Measurements from ENCODE around the gene CHST3. TPM values are rescaled to one million over a fixed set of nuclear protein-coding genes. Genes with fewer than 3 reads are reported as not detected.
A peak's percentile ranks its signal among the peaks of the same experiment; 100 is the strongest.

CHST3 gene
- total and polyA plus RNA-seq, 4 donors, result 2.2 to 13.7 (median 8.0) TPM

GRCh38 chr10:71959526-71959925 is 4.7 kb upstream of the CHST3 start:
- Histone ChIP-seq H3K9ac (ENCODE audit: insufficient read depth in 1 of 2, low read length in 2 of 2) (no peak overlapping the region), H3K9me3 (ENCODE audit: control insufficient read depth in 4 of 4, insufficient read depth in 3 of 4, low read length in 3 of 4) (peaks cover 0 to 12% (median 4%) of the 10 kb centered on the region in 4 donors), H3K4me1 (ENCODE audit: control insufficient read depth in 5 of 5, insufficient read depth in 5 of 5, low read length in 5 of 5) (peaks cover 0 to 1% (median 0%) of the 10 kb centered on the region in 5 donors), H3K27me3 (ENCODE audit: control insufficient read depth in 3 of 3, insufficient read depth in 3 of 3, low read length in 2 of 3) (no peaks in the 10 kb centered on the region), H3K36me3 (ENCODE audit: control insufficient read depth in 4 of 4, insufficient read depth in 4 of 4, low read length in 4 of 4) (no peaks in the 10 kb centered on the region), H3K27ac (ENCODE audit: low read depth in 1 of 2, low read length in 1 of 2) (no peak overlapping the region), H3K4me3 (no peak overlapping the region)
- TF ChIP-seq, protein P1, sequence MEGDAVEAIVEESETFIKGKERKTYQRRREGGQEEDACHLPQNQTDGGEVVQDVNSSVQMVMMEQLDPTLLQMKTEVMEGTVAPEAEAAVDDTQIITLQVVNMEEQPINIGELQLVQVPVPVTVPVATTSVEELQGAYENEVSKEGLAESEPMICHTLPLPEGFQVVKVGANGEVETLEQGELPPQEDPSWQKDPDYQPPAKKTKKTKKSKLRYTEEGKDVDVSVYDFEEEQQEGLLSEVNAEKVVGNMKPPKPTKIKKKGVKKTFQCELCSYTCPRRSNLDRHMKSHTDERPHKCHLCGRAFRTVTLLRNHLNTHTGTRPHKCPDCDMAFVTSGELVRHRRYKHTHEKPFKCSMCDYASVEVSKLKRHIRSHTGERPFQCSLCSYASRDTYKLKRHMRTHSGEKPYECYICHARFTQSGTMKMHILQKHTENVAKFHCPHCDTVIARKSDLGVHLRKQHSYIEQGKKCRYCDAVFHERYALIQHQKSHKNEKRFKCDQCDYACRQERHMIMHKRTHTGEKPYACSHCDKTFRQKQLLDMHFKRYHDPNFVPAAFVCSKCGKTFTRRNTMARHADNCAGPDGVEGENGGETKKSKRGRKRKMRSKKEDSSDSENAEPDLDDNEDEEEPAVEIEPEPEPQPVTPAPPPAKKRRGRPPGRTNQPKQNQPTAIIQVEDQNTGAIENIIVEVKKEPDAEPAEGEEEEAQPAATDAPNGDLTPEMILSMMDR (IDR thresholded peaks at IDR 0.05; ENCODE audit: control extremely low read depth, extremely low read depth), result no peak
- DNase-seq (no peak), ATAC-seq (ENCODE audit: insufficient read depth, low FRiP score) (no peak)
- WGBS, 2 donors, result 82 to 92% methylated on average over 3 of the region's 3 CpGs

DNA sequence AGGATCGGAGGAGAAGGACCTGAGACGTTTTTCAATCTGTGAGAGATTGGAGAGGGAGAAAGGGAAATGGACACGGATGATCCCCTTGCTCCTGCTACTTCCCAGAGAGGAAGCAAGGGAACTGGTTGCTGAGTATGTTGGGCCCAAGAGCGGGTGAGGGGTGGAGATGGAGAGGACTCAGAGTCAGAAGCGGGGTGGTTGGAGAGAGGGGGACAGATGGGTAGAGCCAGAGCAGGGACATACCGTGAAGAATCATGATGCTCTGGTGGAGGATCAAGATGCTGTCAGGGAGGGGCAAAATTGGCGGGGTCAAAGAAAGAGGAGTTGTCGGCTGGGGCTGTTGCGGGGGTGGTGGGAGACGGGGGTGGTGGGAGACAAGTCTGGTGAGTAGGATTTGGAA is 2.4 kb upstream of the CHST3 start:
- Histone ChIP-seq H3K9me3 (ENCODE audit: control insufficient read depth in 4 of 4, insufficient read depth in 3 of 4, low read length in 3 of 4) (no peaks in the 10 kb centered on the region), H3K36me3 (ENCODE audit: control insufficient read depth in 4 of 4, insufficient read depth in 4 of 4, low read length in 4 of 4) (no peaks in the 10 kb centered on the region), H3K27me3 (ENCODE audit: control insufficient read depth in 3 of 3, insufficient read depth in 3 of 3, low read length in 2 of 3) (no peaks in the 10 kb centered on the region), H3K4me3 (no peak overlapping the region), H3K27ac (ENCODE audit: low read depth in 1 of 2, low read length in 1 of 2) (no peak overlapping the region), H3K9ac (ENCODE audit: insufficient read depth in 1 of 2, low read length in 2 of 2) (no peak overlapping the region), H3K4me1 (ENCODE audit: control insufficient read depth in 5 of 5, insufficient read depth in 5 of 5, low read length in 5 of 5) (peaks cover 0 to 14% (median 8%) of the 10 kb centered on the region in 5 donors)
- ATAC-seq (ENCODE audit: insufficient read depth, low FRiP score), result no peak
- TF ChIP-seq, protein P1 (IDR thresholded peaks at IDR 0.05; ENCODE audit: control extremely low read depth, extremely low read depth), result no peak
- 92 to 95% methylated on average over 10 of the region's 10 CpGs for WGBS, 2 donors
- DNase-seq, result no peak

DNA sequence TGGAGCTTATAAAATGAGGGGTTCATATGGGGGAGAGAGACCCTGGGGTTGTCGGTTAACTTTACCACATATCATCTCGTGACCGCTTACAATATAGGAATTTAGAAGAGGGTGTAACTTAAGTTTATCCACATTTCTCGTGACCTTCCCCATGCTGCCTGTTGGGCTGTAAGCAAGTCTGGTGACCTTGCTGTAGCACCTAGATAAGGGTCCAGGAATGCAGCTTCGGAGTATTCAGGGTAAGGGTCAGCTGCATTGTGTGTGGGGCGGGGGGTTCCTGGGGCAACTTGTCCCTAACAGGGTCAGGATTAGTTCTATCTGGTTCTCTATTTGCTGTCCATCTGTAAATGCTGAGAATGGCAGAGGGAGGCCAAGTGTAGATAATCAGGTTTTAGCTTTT is 1.3 kb upstream of the CHST3 start:
- Histone ChIP-seq H3K27ac (ENCODE audit: low read depth in 1 of 2, low read length in 1 of 2) (peak overlapping the region in 1 of 2 donors; percentile 98), H3K4me1 (ENCODE audit: control insufficient read depth in 5 of 5, insufficient read depth in 5 of 5, low read length in 5 of 5) (peaks cover 0 to 14% (median 8%) of the 10 kb centered on the region in 5 donors), H3K36me3 (ENCODE audit: control insufficient read depth in 4 of 4, insufficient read depth in 4 of 4, low read length in 4 of 4) (no peaks in the 10 kb centered on the region), H3K4me3 (no peak overlapping the region), H3K9ac (ENCODE audit: insufficient read depth in 1 of 2, low read length in 2 of 2) (no peak overlapping the region), H3K27me3 (ENCODE audit: control insufficient read depth in 3 of 3, insufficient read depth in 3 of 3, low read length in 2 of 3) (no peaks in the 10 kb centered on the region), H3K9me3 (ENCODE audit: control insufficient read depth in 4 of 4, insufficient read depth in 3 of 4, low read length in 3 of 4) (no peaks in the 10 kb centered on the region)
- WGBS, 2 donors, result 93 to 95% methylated on average over 6 of the region's 6 CpGs
- TF ChIP-seq, protein P1 (IDR thresholded peaks at IDR 0.05; ENCODE audit: control extremely low read depth, extremely low read depth), result no peak
- ATAC-seq (ENCODE audit: insufficient read depth, low FRiP score) (no peak), DNase-seq (no peak)

Measured in lung (tissue), 12 donors.